ENCODE data around the gene CSNK1G3. TPM values are rescaled to one million over a fixed set of nuclear protein-coding genes. Genes with fewer than 3 reads are reported as not detected.

Gene CSNK1G3
- total and polyA plus RNA-seq, 11 donors = 4.0 to 34.3 (median 25.2) TPM

- Histone ChIP-seq H3K9me3 (no peaks in the 10 kb centered on the region), H3K4me3 (no peak overlapping the region), H3K27ac (no peak overlapping the region), H3K4me1 (peaks cover 2 to 50% (median 28%) of the 10 kb centered on the region in 12 donors), H3K27me3 (no peaks in the 10 kb centered on the region), H3K36me3 (no peaks in the 10 kb centered on the region)
- intact Hi-C loops (cut with DNase I) = no loop called here
- ATAC-seq (no peak), DNase-seq (no peak)
- 94 to 98% (median 97%) methylated on average over 4 of the region's 4 CpGs for WGBS, 4 donors
- TF ChIP-seq POLR2A (IDR thresholded peaks at IDR 0.05) (no peak), CTCF (IDR thresholded peaks at IDR 0.05) (no peak)
Observed at GRCh38 chr5:123528878-123529277, 16.9 kb downstream of the CSNK1G3 start.

- H3K27me3 ChIP-seq = no peaks in the 10 kb centered on the region
- peak overlapping the region in 1 of 12 donors; percentile 1 for H3K27ac ChIP-seq
- peaks cover 0 to 41% (median 16%) of the 10 kb centered on the region in 12 donors for H3K4me1 ChIP-seq
- H3K4me3 ChIP-seq = no peak overlapping the region
- no peaks in the 10 kb centered on the region for H3K9me3 ChIP-seq
- TF ChIP-seq POLR2A (IDR thresholded peaks at IDR 0.05) (no peak), CTCF (IDR thresholded peaks at IDR 0.05) (no peak)
- whole genome bisulfite sequencing, 4 donors = 54 to 64% (median 61%) methylated on average over 3 of the region's 3 CpGs
- H3K36me3 ChIP-seq = no peaks in the 10 kb centered on the region
- ATAC-seq (peak in 1 of 4 donors; percentile 39), DNase-seq (no peak)
- intact Hi-C loops (cut with DNase I) = no loop called here
Observed at GRCh38 chr5:123530728-123531127, 18.8 kb downstream of the CSNK1G3 start.

- Histone ChIP-seq H3K4me3 (no peak overlapping the region), H3K4me1 (peaks cover 0 to 28% (median 11%) of the 10 kb centered on the region in 12 donors), H3K36me3 (no peaks in the 10 kb centered on the region), H3K9me3 (no peaks in the 10 kb centered on the region), H3K27ac (no peak overlapping the region), H3K27me3 (no peaks in the 10 kb centered on the region)
- DNase-seq (no peak), ATAC-seq (no peak)
- intact Hi-C loops (cut with DNase I) = no loop called here
- WGBS, 4 donors = 68 to 77% (median 76%) methylated on average over 1 of the region's 1 CpG
- TF ChIP-seq CTCF (IDR thresholded peaks at IDR 0.05) = no peak
- TF ChIP-seq POLR2A (IDR thresholded peaks at IDR 0.05) = no peak
Observed at GRCh38 chr5:123535648-123536047, 23.7 kb downstream of the CSNK1G3 start.

- intact Hi-C loops (cut with DNase I) = no loop called here
- TF ChIP-seq POLR2A (IDR thresholded peaks at IDR 0.05) (no peak), CTCF (IDR thresholded peaks at IDR 0.05) (no peak)
- Histone ChIP-seq H3K4me1 (peaks cover 0 to 13% (median 6%) of the 10 kb centered on the region in 12 donors), H3K9me3 (no peaks in the 10 kb centered on the region), H3K27ac (no peak overlapping the region), H3K27me3 (no peaks in the 10 kb centered on the region), H3K4me3 (no peak overlapping the region), H3K36me3 (no peaks in the 10 kb centered on the region)
- 97 to 99% (median 97%) methylated on average over 2 of the region's 2 CpGs for WGBS, 4 donors
- ATAC-seq (no peak), DNase-seq (no peak)
Observed at GRCh38 chr5:123537256-123537655, 25.3 kb downstream of the CSNK1G3 start.
